Measurements from ENCODE around the gene TAF4B.
"Not testable (repeated sequence)": the region's sequence is repeated elsewhere in the genome, so short reads cannot be mapped to it uniquely, and the experiment has no call there.

Gene TAF4B

GRCh38 chr18:26419746-26420145, 193.5 kb downstream of the TAF4B start:
- DNase-seq (ENCODE audit: extremely low read depth in 1 of 2, low read depth in 1 of 2): no peak

DNA sequence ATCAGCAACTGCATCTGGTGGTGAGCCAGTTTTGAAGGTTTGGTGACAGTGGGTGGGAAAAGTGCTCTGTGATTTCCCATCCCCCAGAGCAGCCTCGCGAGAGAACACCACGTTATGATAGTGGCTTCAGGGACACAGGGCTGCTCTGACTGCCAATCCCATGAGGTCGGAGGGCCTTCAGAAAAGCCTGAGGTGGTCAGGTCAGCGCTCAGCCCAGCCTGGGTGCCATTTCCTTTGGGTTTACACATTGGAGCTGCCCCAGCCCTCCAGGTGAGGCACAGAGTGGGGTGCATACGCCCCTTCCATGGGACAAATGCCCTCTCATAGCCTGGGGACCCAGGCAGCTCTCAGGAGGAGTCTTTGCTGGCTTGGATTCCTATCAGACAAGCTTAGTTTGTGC, 195.3 kb downstream of the TAF4B start:
- no peak for DNase-seq (ENCODE audit: extremely low read depth in 1 of 2, low read depth in 1 of 2)

DNA sequence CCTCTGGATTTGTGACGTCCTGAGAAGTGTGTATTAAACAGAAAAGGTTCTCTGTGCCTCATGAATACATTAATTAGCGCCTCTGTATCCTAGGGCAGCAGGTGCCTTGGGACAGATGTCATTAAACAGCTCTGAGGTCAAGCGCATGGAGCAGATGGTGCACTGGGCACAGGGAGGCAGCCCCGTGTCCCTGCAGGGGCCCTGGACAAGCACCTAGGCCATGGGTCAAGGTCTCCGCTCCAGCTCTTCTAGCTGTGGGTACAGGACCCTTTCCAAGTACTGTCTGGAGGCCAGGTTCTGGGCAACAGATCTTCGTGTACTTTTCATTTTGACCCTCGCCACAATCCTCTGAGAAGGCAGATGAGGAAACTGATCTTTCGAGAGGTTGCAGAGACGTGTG, 195.7 kb downstream of the TAF4B start:
- no peak for DNase-seq (ENCODE audit: extremely low read depth in 1 of 2, low read depth in 1 of 2)

DNA sequence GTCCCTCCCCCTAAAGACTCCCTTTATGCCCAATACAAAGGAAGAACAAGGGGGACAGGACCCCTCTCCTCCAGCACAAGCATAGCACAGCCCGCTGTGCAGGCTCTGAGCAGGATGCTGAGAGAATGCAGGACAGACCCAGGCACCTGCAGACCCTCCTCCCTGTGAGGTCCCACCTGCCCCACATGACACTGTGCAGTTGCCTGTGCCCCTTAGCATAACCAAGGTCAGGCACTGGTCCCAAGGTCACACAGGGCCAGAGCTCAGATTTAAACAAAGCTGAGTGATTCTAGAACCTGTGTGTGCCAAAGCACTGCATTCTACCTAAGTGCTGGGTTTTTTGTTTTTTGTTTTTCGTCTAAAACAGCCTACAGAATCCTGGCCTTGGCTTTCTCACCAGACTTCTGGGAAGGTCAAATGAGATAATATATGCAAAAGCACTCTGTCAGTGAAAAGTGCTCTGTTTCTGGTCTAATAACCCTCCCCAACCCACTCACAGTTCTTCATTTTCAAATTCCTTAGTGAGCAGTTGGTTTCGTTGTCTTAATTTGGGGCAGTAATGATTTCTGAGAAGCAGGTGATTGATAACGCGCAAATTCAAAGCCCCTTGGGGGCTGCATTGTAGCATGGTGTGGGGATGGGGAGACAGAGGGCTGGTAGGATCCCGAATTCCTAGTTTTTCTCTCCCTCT, 196.4 kb downstream of the TAF4B start:
- DNase-seq (ENCODE audit: extremely low read depth in 1 of 2, low read depth in 1 of 2): no peak

DNA sequence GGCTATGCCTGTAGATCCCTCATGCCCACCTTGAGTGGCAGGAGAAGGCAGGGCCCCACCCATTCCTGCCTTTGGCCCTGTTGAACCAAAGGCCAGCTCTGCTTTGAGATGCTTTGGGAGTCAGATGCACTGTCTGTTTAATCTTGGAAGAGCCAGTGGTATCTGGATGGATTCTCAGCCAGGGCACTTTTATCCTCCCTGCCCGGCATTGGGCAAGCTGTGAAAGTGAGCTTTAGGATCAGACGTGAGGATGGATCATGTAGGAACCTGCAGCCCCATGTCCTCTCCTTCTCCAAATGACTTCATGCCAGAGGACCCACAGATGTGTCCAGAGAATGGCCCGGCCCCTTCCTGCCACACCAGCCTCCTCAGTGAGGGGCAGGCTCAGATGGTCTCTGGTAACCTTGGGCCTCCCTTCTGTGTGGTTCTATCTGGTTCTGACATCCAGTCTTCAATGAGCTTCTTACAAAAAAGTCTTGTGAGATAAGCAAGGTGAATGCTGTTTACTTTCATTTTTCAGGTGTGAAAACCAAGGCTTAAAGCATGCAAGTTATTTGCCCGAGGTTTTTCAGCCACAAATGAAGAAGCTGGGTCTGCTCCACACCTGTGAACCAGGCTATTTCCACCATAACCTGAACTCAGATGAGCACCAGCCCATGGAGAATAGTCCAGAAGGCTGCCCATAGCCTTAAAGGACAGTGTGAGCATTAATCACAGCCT, 198.3 kb downstream of the TAF4B start:
- no peak for DNase-seq (ENCODE audit: extremely low read depth in 1 of 2, low read depth in 1 of 2)

DNA sequence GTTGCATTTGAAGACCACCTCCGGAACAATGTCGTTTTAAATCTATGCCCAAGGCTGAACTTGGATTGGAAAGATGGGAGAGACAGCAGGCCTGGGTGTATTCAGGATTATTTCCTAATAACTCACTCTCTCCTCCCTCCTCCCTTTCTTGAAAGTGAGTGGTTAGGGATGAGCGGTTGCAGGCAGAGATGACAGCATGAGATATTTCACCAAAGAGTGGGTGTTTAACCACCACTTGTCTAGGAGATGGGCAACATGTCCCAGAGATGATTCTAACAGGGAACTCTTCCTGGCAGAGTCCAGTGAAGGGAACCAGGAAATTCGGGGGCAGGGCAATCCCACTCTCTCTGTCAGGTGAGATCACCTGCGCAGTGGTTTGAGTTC, 198.9 kb downstream of the TAF4B start:
- DNase-seq (ENCODE audit: extremely low read depth in 1 of 2, low read depth in 1 of 2): no peak

- DNase-seq (ENCODE audit: extremely low read depth in 1 of 2, low read depth in 1 of 2): no peak
Observed at GRCh38 chr18:26429535-26430226, 203.4 kb downstream of the TAF4B start.

- DNase-seq (ENCODE audit: extremely low read depth in 1 of 2, low read depth in 1 of 2): no peak
Observed at GRCh38 chr18:26432651-26433424, 206.6 kb downstream of the TAF4B start.

DNA sequence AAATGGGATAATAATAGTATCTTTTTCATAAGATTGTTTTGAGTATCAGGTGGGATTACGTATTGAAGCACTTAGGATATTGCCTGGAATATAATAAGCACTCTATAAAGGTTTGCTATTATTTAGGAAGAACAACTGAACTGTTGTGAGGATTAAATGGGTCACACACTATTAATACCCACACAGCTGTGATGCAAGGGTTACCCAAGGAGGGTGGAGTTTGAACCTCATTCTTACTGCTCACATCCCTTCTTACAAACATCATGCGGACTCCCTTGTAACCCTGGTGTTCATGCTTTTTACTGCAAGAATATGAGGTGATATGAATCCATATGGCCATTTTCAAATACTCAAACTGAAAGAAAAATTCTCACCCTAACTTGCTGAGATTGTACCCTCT, 208.6 kb downstream of the TAF4B start:
- DNase-seq (ENCODE audit: extremely low read depth in 1 of 2, low read depth in 1 of 2): no peak

GRCh38 chr18:26435415-26436095, 209.3 kb downstream of the TAF4B start:
- no peak for DNase-seq (ENCODE audit: extremely low read depth in 1 of 2, low read depth in 1 of 2)

DNA sequence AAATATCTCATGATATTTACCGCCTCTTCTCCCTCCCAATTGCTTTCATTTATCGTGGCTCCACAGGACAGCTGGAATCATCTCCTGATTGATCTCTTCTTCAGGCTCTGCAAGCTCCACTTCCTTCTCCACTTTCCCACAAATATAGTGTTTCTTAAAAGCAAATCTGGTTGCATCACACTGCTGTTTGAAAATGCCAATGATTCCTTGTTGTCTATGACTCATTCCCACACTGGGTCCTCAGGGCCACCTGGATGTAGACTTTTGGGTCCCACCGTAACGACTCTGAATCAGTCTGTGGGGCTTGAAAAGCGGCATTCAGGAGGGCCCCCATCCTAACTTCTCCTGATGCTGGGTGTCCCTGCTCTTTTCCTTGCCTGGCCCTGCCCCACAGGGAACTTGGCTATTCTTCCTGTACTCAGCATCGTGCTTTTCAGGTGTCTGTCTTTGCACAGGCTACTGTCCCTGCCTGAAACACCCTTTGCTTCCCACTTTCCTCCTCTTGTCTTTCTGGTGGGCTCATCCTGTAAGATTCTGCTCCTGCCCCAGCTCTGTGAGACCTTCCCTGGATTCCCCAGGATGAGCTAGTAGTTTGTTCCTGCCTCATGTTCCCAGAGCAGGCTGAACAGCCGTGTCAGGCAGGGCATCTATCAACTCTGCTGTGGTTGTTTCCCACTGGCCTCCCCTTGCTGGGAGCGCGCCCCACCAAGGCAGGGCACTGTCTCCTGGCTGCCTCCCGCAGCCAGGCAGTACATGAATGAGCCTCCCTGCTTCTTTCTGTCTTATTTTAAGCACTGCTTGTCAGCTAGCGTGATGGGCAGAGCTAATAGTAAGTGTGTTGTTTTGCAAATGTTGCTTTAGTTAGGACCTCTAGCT, 210.2 kb downstream of the TAF4B start:
- no peak for DNase-seq (ENCODE audit: extremely low read depth in 1 of 2, low read depth in 1 of 2)

DNA sequence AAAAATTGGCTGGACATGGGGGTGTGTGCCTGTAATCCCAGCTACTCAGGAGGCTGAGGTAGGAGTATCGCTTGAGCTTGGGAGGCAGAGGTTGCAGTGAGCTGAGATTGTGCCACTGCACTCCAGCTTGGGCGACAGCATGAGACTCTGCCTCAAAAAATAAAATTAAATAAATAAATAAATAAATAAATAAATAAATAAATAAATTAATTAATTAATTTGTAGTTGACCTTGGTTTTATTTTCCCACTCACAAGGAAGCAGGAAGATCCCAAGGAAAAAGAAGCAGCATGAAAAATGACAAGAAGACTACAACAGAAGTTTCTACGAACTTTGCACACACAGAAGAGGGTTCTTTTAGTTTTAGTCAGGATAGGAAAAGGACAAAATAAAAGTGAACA, 211.4 kb downstream of the TAF4B start:
- not testable (repeated sequence) for DNase-seq (ENCODE audit: extremely low read depth in 1 of 2, low read depth in 1 of 2)

DNA sequence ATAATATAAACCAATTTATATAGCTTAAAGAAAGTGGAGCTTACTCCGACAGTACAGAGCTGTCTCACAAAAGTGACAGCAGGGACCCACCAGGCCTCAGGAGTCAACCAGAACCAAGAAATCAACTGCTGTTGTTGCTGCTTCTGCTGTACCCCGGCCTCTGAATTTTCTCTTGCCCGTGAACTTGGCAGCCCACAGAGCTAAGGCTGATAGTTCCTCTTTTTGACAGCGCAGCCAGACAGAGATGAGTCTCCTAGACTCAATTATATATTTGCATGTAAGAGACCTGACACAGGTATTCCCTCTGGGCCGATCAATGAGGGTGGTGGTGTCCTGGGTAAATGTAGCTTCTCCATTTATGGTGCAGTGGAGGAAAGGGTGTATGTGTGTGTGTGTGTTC, 212.7 kb downstream of the TAF4B start:
- no peak for DNase-seq (ENCODE audit: extremely low read depth in 1 of 2, low read depth in 1 of 2)

- DNase-seq (ENCODE audit: extremely low read depth in 1 of 2, low read depth in 1 of 2): no peak
Observed at GRCh38 chr18:26439537-26439936, 213.3 kb downstream of the TAF4B start.

GRCh38 chr18:26440644-26441043, 214.4 kb downstream of the TAF4B start:
- no peak for DNase-seq (ENCODE audit: extremely low read depth in 1 of 2, low read depth in 1 of 2)

Data from stimulated activated CD8-positive, alpha-beta memory T cell treated with anti-CD3 and anti-CD28 coated beads, Interleukin-7, amount 100 ng/mL, for 48 hours (primary cell).